NCI-H526 treated with DMSO at 0.1 percent for 48 hours (cell line): Measurements from ENCODE around the gene KLHL29.
"Not testable (repeated sequence)": the region's sequence is repeated elsewhere in the genome, so short reads cannot be mapped to it uniquely, and the experiment has no call there.

Experiments used
- DNase-seq: peaks from one replicate; lab custom pipeline; 2025; lab: John Stamatoyannopoulos, UW

The KLHL29 gene

DNA sequence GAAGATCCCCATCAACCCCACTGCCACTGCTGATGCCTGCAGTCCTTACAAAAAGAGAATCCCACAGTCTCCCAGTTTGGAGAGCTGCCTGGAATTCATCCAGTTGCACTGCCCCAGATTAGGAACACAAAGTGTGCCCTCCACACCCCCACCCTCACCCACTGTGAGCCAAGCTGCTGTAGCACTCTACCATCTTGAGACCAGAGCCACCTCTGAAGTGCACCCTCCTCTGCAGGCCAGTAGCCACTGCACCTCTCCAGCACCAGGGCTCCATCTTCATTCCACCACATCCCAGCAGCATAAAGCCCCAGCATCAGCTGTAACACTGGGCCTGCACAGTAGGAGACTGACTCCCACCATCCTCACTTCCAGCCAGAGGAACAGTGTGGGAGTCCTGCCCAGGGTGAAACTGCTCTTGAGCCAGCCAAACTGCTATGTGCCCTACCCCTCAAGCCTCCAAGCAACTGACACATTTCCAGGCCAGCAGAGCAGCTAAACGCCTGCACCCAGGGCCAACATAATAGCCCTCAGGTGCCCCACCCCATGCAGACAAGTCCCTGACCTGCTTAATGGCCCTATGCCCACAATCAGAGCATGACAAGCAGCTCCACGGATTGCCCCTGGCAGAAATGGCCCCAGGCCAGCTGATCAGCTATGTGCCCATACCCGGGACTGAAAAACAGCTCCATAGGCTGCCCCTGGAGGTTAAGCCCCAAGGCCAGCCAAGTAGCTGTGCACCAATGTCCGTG, 335.9 kb downstream of the KLHL29 start:
- DNase-seq: no peak

DNA sequence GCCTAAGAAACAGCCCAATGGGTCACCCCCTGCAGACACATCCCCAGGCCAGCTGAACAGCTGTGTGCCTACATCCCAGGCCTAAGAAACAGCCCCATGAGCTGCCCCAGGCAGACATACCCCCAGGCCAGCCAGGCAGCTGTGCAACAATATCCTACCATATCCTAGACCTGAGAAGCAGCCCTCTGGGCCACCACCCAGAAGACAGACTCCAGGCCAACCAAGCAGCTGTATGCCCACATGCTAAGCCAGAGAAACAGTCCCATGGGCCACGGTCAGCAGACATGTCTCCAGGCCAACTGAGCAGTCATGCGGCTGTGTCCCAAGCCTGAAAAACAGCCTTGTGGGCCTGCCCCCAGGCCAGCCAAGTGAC, 336.5 kb downstream of the KLHL29 start:
- no peak for DNase-seq

DNA sequence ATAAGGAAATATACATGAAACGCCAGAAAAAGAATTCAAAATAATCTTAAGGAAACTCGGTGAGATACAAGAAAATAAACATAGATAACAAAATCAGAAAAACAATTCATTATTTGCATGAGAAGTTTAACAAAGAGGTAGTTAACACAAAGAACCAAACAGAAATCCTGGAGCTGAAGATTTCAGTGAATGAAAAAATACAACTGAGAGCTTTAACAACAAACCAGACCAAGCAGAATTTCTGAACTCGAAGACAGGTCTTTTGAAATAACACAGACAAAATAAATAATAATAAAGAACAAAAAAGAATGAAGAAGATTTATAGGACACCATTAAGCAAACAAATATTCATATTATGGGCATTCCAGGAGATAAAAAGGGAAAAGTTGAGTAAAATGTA, 337.3 kb downstream of the KLHL29 start:
- DNase-seq: no peak

DNA sequence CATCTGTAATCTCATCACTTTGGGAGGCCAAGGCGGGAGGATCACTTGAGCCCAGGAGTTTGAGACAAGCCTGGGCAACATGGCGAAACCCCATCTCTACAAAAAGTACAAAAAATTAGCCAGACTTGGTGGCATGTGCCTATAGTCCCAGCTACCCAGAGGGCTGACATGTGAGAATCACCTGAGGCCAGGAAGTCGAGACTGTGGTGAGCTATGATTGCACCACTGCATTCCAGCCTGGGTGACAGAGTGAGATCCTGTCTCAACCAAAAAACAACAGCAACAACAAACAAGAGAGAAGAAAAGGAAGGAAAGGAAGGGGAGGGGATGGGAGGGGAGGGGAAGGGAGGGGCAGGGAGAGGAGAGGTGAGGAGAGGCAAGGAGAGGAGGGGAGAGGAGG, 338.1 kb downstream of the KLHL29 start:
- not testable (repeated sequence) for DNase-seq

DNA sequence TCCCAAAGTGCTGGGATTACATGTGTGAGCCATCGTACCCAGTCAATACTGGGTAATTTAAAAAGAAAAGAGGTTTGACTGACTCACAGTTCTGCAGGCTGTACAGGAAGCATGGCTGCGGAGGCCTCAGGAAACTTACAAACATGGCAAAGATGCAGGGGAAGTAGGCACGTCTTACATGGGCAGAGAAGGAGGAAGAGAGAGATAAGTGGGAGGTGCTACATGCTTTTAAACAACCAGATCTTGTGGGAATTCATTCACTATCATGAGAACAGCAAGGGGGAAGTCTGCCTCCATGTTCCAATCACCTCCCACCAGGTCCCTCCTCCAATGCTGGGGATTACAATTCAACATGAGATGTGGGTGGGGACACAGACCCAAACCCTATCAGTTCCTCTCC, 349.4 kb downstream of the KLHL29 start:
- no peak for DNase-seq

DNA sequence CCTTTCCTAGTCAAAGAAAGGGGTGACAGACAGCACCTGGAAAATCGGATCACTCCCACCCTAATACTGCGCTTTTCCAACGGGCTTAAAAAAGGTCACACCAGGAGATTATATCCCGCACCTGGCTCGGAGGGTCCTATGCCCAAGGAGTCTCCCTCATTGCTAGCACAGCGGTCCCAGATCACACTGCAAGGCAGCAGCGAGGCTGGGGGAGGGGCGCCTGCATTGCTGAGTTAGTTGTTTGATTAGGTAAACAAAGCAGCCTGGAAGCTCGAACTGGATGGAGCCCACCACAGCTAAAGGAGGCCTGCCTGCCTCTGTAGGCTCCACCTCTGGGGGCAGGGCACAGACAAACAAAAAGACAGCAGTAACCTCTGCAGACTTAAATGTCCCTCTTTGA, 351.8 kb downstream of the KLHL29 start:
- DNase-seq: not testable (repeated sequence)

DNA sequence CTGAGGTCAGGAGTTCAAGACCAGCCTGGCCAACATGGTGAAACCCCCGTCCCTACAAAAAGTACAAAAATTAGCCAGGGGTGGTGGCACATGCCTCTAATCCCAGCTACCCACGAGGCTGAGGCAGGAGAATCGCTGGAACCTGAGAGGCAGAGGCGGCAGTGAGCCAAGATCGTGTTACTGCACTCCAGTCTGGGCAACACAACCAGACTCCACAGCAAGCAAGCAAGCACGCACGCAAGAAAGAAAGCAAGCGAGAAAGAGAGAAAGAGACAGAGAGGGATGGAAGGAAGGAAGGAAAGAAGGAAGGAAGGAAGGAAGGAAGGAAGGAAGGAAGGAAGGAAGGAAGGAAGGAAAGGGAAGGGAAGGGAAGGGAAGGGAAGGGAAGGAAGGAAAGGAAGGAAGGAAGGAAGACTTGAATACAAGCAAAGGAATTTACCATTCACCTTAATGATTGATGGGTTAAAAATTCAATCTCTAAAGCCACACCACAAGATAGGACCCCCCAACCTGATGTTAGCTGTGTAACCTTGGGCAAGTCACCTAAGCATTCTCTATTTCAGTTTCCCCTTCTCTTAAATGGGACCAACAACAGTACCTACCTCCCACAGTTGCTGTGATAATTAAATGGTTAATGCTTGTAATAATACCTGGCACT, 360.2 kb downstream of the KLHL29 start:
- no peak for DNase-seq

DNA sequence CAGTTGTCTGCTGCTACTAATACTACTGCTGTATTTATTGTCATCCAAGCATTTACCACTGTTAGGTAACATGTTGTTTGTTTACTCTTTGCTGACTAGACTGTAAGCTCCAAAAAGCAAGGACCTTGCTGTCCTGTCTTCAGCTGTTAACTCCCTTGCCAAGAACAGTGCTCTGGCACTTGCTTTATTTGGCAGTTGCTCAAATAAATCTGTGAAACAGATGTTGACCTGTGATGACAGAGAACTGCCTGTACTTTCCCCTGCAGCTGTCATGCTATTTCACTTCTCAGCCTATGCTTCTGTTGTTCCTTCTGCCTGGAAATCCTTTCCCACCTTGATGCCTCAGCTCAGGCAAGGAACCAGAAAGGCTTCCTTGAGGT, 360.7 kb downstream of the KLHL29 start:
- DNase-seq: no peak

DNA sequence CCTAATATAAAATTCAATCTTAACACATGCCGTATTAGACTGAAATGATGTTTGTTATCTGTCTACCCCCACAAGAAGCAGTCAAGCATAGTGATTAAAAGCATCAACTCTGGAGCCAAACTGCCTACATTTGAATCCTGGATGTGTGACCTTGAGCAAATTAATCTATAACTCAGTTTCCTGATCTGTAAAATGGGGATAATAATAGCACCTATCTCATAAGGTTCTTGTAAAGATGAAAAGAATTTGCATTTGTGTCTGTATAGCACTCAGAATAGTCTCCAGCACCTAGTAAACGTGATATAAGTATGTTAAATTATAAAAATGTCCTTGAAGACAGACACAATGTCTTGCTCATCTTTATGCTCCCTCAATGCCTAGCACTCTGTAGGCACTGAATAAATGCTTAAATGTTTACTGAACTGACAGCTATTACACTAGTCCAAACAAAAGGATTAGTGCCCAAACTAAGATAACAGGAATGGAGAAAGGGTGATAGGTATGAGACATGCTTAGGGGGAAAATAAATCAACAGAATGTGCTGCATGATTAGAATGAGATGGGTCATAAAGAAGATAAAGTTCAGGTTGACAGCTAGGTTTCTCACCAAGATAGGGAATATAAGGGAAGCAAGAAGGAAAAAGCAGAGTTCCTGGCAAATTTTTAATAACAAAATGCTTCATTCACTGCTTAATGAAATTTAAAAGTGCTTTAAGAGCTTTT, 361.3 kb downstream of the KLHL29 start:
- DNase-seq: no peak

DNA sequence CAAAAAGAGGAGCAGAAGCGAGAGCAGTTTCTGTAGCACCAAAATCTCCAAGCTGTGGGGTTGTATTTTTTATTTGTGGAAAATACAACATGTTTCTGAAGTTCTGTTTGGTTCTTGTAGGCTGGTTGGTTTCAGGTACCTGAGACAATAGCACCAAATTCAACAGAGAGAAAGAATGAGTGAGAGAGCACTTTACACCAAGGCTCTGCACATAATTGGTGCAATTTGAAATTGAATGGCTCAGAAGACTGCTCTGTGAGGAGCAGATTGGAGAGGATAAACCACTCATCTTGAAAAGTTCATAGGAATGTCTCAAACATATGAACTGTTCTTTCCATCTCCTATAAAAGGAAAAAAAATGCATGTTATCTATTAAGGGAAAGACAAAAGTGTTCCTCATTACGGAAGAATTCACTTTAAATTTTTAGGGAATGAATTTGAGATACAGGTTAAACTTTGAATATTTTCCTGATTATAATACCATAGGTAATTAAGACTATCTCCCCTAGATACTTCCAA, 366.8 kb downstream of the KLHL29 start:
- DNase-seq: no peak

DNA sequence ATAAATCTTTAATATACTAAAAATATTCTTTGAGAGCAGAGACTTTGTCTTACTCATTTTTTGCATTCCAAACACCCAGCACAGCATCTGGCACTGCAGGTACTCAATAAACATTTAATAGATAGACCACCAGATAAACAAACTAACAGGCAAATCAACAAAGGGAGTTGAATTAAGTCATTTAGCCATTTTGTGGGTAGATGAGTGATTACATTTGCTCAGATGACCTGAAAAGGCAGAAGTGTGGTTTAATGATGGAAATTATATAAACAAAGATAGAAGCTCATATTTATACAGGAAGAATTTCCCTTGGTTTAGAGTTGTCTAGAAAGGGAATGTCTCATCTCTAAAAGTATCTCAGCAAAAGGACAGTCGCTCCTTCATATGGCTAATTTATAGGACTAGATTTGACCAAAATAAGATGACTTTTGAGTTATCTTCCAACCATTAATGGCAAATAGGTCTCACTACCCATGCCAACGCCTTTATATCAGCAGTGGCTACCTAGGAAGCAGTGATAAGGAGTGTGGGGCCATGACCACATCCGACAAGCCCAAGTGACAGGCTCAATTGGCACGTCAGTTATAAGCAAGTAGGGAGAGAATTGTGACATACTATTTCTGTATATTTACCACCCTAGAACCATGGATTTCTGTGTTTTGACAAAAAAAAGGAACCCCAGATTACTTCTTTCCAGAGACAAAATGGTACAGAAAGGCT, 368.5 kb downstream of the KLHL29 start:
- DNase-seq: no peak

DNA sequence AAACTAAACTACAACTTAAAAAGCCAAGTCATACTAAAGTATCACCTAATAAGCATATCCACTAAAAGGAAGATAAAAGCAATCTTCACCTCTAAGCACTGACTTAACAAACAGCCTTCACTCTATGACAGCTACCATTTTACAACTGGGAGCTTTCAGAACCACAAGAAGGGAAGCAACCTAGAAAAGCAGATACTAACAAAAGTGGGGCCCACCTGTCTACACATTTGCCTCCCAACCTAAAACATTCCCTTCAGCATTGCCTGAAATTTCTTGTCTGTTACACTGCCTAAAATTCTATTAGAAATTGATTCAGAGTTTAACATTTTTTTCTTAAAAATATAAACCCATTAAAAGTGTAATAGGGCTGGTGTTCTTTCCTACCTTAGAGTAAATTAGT, 370.0 kb downstream of the KLHL29 start:
- no peak for DNase-seq

DNA sequence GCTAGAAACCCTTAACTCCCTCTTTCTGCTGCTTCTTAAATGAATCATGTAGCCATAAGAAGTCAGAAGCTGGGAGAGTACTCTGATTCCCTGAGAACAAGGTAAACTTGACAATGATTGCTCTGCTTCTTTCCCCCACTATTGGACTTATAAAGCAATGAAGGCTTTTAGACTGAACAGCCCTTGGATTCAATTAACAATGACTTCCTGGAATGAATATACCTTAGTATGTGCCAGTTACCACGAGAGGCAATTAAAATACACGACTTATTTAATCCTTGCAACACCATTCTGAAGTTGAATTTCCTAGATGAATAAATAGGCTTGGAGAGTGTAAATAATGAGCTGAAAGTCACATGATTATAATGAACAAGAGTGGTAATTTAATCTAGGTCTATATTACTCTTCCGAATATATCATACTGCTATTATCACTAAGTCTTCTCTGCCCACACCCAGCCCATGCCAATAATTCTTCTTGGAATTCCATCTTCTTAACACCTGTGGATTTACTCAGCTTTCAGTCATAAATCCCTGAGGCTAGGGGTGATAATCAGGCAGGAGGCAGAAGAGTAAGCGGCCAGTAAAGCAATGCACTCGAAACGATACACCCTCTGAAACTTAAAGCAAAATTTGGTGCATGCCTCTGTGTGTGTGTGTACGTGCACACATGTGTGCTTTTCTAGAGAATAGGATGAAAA, 371.8 kb downstream of the KLHL29 start:
- no peak for DNase-seq

DNA sequence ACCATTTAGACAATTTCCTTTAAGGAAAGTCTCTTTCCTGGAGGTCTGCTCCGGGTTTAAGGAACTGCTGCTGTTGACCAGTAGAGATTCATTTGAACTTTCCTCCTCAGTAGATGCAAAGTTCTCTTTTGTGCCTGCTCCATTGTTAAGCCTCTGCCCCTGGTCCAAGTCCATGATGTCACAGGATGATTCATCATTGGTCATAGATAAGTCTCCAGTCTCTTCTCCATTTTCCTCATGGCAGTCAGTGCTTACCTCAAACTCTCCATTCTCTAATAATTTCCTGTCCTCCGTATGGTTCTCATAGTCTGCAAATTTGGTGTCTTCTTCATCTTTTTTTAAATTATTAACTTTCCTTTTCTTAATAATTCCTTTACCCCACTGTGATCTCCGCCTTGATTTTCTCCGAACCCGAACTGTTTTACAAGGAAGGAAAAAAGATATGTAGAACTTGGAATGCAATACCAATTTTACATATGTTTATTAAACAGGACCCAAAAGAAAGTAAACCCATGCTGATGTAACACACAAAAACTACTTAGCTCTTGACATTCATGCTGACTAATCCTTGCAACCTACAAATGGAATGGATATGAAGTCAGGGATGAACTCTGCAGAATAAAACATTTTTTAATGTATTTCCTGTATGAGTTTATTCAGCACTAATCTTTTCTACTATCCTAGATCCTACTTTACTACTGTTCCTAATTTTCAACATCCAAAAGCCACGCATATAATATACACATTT, 372.9 kb downstream of the KLHL29 start:
- no peak for DNase-seq
